Measurements from ENCODE around the gene LOXHD1.

LOXHD1 gene

GRCh38 chr18:46538376-46538775 is 118.6 kb downstream of the LOXHD1 start:
- no peak for DNase-seq

GRCh38 chr18:46536215-46536874 is 120.7 kb downstream of the LOXHD1 start:
- DNase-seq = no peak

- DNase-seq = no peak
Observed at GRCh38 chr18:46531482-46531881, 125.5 kb downstream of the LOXHD1 start.

- no peak for DNase-seq
Observed at GRCh38 chr18:46528037-46528436, 129.0 kb downstream of the LOXHD1 start.

DNA sequence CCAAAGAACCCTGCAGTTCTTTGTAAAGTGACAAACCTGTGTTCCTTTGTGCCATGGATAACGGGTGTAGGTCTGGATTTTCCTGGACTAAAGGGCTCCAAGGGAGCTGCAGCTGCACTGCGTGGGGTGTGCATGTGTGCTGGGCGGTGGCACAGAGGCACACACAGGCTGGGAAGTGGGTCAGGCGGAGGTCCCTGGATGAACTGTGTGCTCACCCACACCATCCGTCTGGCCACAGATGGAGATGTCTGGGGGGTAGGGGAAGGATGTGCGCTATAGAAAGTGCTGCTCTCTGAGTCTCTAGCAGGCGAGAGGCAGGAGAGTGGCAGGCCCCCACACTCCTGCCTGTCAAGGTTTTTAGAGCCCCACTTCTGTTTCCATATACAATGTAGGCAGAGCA is 137.2 kb downstream of the LOXHD1 start:
- DNase-seq = no peak

DNA sequence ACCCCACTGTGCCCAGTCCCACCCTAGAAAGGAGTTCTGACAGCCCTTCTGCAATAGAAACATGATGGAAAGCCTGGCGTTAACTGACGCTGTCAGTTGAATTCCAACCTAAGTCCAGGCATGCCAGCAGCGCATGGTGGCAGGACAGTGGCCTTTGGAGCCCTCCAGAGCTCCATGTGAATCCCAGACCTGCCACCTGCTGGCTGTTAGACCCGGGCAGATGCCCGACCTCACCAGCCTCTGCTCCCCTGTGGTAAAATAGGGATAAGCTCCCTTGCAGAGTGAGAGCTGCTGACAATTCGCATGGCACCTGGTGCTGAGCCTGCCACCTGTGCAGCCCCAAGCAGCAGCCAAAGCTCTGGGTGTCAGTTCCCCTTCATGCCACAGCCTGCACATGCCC is 138.6 kb downstream of the LOXHD1 start:
- no peak for DNase-seq

- no peak for DNase-seq
Observed at GRCh38 chr18:46516555-46516954, 140.5 kb downstream of the LOXHD1 start.

DNA sequence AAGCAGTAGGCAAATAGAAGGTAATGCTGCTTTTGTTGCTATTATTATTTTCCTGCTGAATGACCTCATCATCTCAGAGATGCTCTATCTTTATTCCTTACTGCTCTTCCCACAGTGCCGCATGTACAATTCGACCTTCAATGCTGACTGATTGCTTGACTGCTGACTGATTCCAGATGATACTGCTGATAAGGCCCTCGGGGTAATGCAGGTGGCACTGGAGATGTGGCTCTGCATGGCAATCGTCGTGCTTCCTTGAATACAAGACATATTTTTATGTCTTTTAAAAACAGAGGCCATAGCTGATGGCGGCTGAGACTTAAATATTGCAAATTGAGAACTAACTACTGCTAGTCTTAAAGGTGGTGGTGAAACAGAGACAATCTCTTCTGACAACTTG is 146.6 kb downstream of the LOXHD1 start:
- DNase-seq = no peak

GRCh38 chr18:46509530-46509929 is 147.5 kb downstream of the LOXHD1 start:
- no peak for DNase-seq

GRCh38 chr18:46506974-46507586 is 149.9 kb downstream of the LOXHD1 start:
- DNase-seq = no peak

- no peak for DNase-seq
Observed at GRCh38 chr18:46502444-46502843, 154.6 kb downstream of the LOXHD1 start.

GRCh38 chr18:46497129-46497528 is 159.9 kb downstream of the LOXHD1 start:
- DNase-seq = no peak

GRCh38 chr18:46488471-46489213 is 168.4 kb downstream of the LOXHD1 start:
- no peak for DNase-seq

DNA sequence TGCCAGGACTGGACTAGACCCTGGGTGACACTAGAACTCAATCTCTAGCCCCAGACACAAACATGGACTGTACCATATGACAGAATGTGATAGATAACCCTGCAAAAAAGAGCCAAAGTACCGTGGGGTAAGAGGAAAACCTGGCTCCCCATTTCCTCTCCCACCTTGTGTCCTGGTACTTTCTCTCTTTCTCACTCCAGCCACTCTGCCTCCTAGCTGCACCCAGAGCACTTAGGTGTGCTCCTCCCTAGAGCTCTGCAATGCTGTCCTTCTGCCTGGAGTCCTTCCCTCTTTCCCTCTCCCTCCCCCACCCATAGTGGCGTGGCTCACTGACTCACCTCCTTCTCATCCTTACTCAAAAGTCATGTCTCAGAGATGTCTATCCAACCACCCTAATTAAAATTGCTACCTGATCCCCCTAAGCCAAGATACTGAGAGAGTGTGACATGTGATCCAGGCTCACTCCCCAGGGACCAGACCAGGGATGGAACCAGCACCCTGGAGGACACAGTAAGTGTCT is 171.3 kb downstream of the LOXHD1 start:
- no peak for DNase-seq

GRCh38 chr18:46484971-46485370 is 172.0 kb downstream of the LOXHD1 start:
- no peak for DNase-seq

DNA sequence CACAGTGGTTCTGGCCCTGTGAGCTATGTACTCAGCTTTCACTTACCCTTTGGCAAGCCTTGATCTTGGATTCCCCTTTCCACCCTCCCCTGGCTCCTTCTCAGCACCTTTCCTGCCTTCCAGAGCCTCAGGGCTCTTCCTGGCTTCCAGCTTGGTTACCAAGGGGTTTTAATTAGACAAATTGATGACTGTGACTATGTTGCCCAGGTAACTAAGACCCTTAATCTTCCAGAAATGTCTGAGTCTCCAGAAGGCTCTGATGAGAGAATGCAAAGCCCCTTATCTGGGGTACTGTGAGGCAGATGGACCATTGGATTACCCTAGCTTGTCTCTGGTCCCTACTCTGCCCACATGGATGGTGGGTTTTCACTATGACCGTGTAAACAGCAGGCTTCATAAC is 174.2 kb downstream of the LOXHD1 start:
- DNase-seq = no peak

GRCh38 chr18:46481847-46482245 is 175.2 kb downstream of the LOXHD1 start:
- no peak for DNase-seq

- peak; percentile 12 for DNase-seq
Observed at GRCh38 chr18:46481048-46481846, 175.8 kb downstream of the LOXHD1 start.

DNA sequence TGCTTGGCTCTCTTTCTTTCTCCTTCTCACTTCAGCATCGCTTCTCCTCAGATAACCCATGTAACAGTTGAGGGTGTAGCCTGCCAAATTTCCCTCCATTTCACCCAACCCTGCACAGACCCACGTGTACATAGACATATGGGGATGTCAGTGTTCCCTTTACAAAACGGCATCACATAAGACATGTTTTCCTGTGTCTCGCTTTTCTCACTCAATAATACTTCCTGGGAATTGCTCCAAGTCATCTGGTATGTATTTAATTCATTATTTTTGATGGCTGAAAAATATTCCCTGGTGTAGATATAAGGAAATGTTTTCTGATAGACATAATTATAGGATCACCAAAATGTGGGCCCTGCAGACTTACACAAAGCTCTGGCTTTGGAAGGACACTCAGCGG is 176.8 kb downstream of the LOXHD1 start:
- DNase-seq = no peak

DNA sequence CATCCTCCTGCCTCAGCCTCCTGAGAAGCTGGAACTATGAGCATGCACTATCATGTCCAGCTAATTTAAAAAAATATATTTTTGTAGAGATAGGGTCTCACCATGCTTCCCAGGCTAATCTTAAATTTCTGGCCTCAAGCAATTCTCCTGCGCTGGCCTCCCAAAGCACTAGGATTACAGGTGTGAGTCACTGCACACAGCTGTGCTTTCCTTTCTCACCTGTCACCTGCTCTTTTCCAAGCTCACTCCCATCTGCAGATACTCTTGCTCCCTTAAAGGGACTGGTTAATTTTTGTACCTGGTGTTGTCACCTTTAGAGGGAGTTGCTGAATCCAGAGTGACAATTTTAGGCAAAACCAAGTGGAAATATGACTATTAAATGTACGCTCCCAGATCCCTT is 178.2 kb downstream of the LOXHD1 start:
- no peak for DNase-seq

GRCh38 chr18:46477425-46478011 is 179.5 kb downstream of the LOXHD1 start:
- no peak for DNase-seq

DNA sequence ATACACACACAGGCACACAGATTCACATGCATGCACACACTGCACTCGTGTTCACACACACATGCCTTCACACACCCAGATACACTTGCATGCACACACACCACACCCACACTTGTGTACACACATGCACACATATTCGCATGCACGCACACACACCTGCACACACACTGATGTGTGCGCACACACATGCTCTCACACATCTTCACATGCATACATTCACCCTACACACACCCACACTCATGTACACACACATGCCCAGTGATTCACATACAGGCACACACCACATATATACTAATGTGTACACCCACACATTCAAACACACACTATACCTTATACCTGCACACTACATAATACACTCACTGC is 181.6 kb downstream of the LOXHD1 start:
- DNase-seq = no peak

Data from NCI-H187 treated with DMSO at 0.1 percent for 48 hours (cell line).